ENCODE results near the gene DYNLL1. TPM values are rescaled to one million over a fixed set of nuclear protein-coding genes. Genes with fewer than 3 reads are reported as not detected.

The DYNLL1 gene
- total and polyA plus RNA-seq, 2 of the 13 experiments (the other 11 are each of a cell fraction or from before 2014, with no cell fraction given): 271 to 294 TPM

DNA sequence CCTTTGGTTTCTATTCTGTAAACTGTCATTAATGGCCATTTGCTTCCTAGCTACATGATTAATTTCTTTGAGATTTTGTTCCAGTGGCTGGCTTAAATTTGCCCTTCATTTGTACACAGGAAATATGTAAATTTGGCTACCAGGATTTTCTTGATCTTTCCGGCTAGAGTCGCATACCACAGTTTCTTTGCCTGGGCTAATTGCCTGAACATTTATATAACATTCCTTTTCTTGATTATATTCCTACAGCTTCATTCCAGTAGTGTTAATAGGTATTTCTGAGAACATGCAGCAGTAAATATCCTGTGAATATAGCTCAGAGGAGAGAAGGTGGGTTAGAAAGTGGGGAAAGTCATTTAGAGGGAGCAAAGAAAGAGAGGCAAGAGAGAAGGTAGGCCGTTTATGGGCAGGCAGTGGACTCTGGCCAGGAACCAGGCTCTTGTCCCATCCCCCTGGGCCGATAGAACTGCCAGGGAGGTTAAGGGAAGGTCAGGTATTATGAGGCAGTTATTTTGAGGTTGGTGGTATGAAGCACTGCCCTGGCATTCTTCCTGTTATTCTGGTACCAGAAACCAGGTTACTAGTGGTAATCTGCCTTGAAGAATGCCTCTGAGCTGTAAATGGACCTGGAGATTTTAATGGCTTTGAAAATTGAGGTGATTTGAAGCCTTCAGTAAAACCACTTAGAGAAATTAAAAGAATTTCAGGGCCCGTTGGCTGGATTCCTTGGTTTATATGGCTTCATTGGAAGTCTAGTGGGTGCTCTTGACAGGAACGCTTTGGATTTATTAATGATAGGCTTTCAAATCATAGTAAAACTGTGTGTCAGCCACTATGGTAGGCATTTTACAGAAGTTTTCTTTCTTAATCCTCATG lies 42.6 kb downstream of the DYNLL1 start (continued):
- TF ChIP-seq, protein P1, sequence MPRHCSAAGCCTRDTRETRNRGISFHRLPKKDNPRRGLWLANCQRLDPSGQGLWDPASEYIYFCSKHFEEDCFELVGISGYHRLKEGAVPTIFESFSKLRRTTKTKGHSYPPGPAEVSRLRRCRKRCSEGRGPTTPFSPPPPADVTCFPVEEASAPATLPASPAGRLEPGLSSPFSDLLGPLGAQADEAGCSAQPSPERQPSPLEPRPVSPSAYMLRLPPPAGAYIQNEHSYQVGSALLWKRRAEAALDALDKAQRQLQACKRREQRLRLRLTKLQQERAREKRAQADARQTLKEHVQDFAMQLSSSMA (CRISPR knock-in tag; IDR thresholded peaks at IDR 0.05): no peak
- TF ChIP-seq NR2F1 (CRISPR knock-in tag; IDR thresholded peaks at IDR 0.05) (0 out of 4 replicates have a peak, but pooled peaks of 1 of the 2 experiments have one; percentile 39), ZNF589 (CRISPR knock-in tag; conservative IDR thresholded peaks at IDR 0.05) (no peak), ZKSCAN8 (CRISPR knock-in tag; IDR thresholded peaks at IDR 0.05; ENCODE audit: borderline replicate concordance) (no peak), SNAI1 (CRISPR knock-in tag; IDR thresholded peaks at IDR 0.05; ENCODE audit: borderline replicate concordance) (no peak), CBX5 (CRISPR knock-in tag; IDR thresholded peaks at IDR 0.05; ENCODE audit: borderline replicate concordance) (no peak), JUNB (CRISPR knock-in tag; IDR thresholded peaks at IDR 0.05; ENCODE audit: borderline replicate concordance) (no peak), ZNF124 (CRISPR knock-in tag; IDR thresholded peaks at IDR 0.05) (no peak), ZNF343 (CRISPR knock-in tag; IDR thresholded peaks at IDR 0.05) (no peak)
- TF ChIP-seq, protein P2, sequence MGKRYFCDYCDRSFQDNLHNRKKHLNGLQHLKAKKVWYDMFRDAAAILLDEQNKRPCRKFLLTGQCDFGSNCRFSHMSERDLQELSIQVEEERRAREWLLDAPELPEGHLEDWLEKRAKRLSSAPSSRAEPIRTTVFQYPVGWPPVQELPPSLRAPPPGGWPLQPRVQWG (CRISPR knock-in tag; IDR thresholded peaks at IDR 0.05; ENCODE audit: borderline replicate concordance, low read depth): no peak
- TF ChIP-seq, protein P3, sequence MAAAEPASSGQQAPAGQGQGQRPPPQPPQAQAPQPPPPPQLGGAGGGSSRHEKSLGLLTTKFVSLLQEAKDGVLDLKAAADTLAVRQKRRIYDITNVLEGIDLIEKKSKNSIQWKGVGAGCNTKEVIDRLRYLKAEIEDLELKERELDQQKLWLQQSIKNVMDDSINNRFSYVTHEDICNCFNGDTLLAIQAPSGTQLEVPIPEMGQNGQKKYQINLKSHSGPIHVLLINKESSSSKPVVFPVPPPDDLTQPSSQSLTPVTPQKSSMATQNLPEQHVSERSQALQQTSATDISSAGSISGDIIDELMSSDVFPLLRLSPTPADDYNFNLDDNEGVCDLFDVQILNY (CRISPR knock-in tag; conservative IDR thresholded peaks at IDR 0.05): no peak
- TF ChIP-seq, protein P4, sequence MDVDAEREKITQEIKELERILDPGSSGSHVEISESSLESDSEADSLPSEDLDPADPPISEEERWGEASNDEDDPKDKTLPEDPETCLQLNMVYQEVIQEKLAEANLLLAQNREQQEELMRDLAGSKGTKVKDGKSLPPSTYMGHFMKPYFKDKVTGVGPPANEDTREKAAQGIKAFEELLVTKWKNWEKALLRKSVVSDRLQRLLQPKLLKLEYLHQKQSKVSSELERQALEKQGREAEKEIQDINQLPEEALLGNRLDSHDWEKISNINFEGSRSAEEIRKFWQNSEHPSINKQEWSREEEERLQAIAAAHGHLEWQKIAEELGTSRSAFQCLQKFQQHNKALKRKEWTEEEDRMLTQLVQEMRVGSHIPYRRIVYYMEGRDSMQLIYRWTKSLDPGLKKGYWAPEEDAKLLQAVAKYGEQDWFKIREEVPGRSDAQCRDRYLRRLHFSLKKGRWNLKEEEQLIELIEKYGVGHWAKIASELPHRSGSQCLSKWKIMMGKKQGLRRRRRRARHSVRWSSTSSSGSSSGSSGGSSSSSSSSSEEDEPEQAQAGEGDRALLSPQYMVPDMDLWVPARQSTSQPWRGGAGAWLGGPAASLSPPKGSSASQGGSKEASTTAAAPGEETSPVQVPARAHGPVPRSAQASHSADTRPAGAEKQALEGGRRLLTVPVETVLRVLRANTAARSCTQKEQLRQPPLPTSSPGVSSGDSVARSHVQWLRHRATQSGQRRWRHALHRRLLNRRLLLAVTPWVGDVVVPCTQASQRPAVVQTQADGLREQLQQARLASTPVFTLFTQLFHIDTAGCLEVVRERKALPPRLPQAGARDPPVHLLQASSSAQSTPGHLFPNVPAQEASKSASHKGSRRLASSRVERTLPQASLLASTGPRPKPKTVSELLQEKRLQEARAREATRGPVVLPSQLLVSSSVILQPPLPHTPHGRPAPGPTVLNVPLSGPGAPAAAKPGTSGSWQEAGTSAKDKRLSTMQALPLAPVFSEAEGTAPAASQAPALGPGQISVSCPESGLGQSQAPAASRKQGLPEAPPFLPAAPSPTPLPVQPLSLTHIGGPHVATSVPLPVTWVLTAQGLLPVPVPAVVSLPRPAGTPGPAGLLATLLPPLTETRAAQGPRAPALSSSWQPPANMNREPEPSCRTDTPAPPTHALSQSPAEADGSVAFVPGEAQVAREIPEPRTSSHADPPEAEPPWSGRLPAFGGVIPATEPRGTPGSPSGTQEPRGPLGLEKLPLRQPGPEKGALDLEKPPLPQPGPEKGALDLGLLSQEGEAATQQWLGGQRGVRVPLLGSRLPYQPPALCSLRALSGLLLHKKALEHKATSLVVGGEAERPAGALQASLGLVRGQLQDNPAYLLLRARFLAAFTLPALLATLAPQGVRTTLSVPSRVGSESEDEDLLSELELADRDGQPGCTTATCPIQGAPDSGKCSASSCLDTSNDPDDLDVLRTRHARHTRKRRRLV (CRISPR knock-in tag; IDR thresholded peaks at IDR 0.05): no peak
- TF ChIP-seq, protein P5, sequence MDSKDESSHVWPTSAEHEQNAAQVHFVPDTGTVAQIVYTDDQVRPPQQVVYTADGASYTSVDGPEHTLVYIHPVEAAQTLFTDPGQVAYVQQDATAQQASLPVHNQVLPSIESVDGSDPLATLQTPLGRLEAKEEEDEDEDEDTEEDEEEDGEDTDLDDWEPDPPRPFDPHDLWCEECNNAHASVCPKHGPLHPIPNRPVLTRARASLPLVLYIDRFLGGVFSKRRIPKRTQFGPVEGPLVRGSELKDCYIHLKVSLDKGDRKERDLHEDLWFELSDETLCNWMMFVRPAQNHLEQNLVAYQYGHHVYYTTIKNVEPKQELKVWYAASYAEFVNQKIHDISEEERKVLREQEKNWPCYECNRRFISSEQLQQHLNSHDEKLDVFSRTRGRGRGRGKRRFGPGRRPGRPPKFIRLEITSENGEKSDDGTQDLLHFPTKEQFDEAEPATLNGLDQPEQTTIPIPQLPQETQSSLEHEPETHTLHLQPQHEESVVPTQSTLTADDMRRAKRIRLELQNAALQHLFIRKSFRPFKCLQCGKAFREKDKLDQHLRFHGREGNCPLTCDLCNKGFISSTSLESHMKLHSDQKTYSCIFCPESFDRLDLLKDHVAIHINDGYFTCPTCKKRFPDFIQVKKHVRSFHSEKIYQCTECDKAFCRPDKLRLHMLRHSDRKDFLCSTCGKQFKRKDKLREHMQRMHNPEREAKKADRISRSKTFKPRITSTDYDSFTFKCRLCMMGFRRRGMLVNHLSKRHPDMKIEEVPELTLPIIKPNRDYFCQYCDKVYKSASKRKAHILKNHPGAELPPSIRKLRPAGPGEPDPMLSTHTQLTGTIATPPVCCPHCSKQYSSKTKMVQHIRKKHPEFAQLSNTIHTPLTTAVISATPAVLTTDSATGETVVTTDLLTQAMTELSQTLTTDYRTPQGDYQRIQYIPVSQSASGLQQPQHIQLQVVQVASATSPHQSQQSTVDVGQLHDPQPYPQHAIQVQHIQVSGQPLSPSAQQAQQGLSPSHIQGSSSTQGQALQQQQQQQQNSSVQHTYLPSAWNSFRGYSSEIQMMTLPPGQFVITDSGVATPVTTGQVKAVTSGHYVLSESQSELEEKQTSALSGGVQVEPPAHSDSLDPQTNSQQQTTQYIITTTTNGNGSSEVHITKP (CRISPR knock-in tag; IDR thresholded peaks at IDR 0.05; ENCODE audit: low read depth): no peak
